GM12874 (cell line): Measurements from ENCODE around the gene RAB27B.

Experiments
- CTCF ChIP-seq: IDR thresholded peaks from 2 replicates; pipeline ENCODE4 v1.5.1; 2011; ENCODE audit warnings: low read depth, mild to moderate bottlenecking, control low read depth, low read length, moderate library complexity; ENCODE audit not compliant: insufficient read depth

RAB27B gene

GRCh38 chr18:54815086-54815485 is 13.2 kb upstream of the RAB27B start:
- TF ChIP-seq CTCF, result no peak

GRCh38 chr18:54822872-54823845 is 5.1 kb upstream of the RAB27B start:
- no peak for TF ChIP-seq CTCF

- TF ChIP-seq CTCF, result no peak
Measured at GRCh38 chr18:54824761-54825160, 3.5 kb upstream of the RAB27B start.

- no peak for TF ChIP-seq CTCF
Measured at GRCh38 chr18:54825601-54826344, 2.5 kb upstream of the RAB27B start.

- no peak for TF ChIP-seq CTCF
Measured at GRCh38 chr18:54828986-54829385, 709 bp downstream of the RAB27B start.

GRCh38 chr18:54829856-54830255 is 1.6 kb downstream of the RAB27B start:
- no peak for TF ChIP-seq CTCF

- no peak for TF ChIP-seq CTCF
Measured at GRCh38 chr18:54830260-54830659, 2.0 kb downstream of the RAB27B start.
